ENCODE results near the gene SLC37A1. TPM values are rescaled to one million over a fixed set of nuclear protein-coding genes. Genes with fewer than 3 reads are reported as not detected.

Gene SLC37A1
- total RNA-seq, 2 donors from 2014 or later = 2.0 to 5.0 TPM

DNA sequence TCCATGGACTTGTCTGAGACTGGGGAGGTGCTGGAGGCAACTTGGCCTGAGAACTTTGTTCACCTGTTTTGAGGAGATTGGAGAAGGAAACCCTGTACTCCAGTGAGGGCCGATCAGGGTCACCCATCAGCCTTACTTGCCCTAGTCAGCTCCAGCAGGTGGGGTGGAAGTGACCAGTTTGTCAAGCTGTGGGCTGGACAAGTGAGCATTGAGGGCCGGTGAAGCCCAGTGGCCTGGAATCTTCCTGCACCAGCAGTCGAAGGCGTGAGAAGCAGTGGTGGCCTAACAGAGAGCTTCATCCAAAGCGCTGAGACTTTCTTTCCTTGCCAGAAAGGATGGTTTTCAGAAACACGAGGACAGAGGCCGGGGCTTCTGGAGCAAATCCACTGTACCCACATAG is 9.6 kb downstream of the SLC37A1 start:
- TF ChIP-seq, protein P1, sequence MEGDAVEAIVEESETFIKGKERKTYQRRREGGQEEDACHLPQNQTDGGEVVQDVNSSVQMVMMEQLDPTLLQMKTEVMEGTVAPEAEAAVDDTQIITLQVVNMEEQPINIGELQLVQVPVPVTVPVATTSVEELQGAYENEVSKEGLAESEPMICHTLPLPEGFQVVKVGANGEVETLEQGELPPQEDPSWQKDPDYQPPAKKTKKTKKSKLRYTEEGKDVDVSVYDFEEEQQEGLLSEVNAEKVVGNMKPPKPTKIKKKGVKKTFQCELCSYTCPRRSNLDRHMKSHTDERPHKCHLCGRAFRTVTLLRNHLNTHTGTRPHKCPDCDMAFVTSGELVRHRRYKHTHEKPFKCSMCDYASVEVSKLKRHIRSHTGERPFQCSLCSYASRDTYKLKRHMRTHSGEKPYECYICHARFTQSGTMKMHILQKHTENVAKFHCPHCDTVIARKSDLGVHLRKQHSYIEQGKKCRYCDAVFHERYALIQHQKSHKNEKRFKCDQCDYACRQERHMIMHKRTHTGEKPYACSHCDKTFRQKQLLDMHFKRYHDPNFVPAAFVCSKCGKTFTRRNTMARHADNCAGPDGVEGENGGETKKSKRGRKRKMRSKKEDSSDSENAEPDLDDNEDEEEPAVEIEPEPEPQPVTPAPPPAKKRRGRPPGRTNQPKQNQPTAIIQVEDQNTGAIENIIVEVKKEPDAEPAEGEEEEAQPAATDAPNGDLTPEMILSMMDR (IDR thresholded peaks at IDR 0.05) = no peak
- no peak overlapping the region for H3K4me3 ChIP-seq
- H3K9me3 ChIP-seq = no peaks in the 10 kb centered on the region
- peaks cover 10% of the 10 kb centered on the region for H3K36me3 ChIP-seq
- H3K27me3 ChIP-seq = no peaks in the 10 kb centered on the region
- H3K4me1 ChIP-seq = peaks cover 0 to 33% of the 10 kb centered on the region in 2 donors
- DNase-seq (ENCODE audit: low spot score) = no peak
- H3K27ac ChIP-seq = no peak overlapping the region

DNA sequence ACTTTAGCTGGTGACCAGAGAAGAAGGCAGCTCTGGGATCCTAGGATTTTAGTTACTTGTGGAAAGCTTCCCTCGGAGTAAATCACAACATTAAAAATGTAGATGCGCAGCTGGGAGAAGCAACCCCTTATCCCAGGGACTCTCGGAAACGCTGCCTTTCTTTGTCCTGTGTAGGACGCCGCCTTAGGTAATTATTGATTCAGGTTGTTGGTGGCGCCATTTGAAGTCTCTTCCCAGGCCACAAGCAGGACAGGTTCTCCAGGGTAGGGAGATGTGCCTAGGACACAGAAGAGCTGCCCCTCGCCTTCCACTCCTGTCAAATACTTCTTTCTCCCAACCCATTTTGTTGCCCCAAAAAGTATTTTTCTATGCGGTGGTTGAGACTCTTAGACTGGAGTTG is 10.3 kb downstream of the SLC37A1 start:
- no peaks in the 10 kb centered on the region for H3K27me3 ChIP-seq
- TF ChIP-seq, protein P1 (IDR thresholded peaks at IDR 0.05) = no peak
- H3K4me3 ChIP-seq = no peak overlapping the region
- peaks cover 0 to 33% of the 10 kb centered on the region in 2 donors for H3K4me1 ChIP-seq
- no peak for DNase-seq (ENCODE audit: low spot score)
- peaks cover 8% of the 10 kb centered on the region for H3K36me3 ChIP-seq
- no peaks in the 10 kb centered on the region for H3K9me3 ChIP-seq
- peak overlapping the region; percentile 70 to 74 for H3K27ac ChIP-seq

DNA sequence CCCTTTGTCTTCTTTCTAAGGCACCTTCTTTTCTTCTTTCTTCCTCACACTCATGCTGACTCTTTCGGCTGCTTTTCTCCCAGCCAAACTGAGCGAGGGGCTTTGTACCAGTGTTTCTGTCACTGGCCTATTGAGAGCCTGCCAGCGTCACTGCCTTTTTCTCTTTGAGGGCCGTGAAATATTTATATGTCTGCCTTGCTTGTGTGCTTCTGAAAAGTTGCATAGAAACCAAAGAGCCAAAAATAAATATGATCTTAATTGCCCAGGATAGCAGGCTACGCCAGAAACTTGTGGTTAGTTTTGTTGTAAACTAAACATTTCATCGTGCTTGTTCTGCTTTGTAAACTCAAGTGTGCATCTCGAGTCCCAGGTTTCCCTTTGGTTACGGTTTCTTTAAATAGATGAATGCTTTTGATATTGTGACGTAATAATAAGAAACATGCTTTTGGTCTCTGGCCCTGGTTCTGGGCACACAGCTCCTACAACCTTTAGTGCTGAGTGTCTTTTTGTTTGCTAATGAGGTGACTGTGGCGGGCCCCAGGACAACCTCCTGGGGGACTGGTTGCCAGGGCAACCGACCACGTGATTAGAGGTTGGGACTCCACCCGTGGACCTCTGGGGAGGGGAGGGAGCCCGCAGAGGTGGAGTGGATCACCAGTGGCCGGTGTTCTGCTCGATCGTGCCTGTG is 10.8 kb downstream of the SLC37A1 start:
- no peaks in the 10 kb centered on the region for H3K27me3 ChIP-seq
- peaks cover 3% of the 10 kb centered on the region for H3K36me3 ChIP-seq
- peak; percentile 74 for DNase-seq (ENCODE audit: low spot score)
- H3K27ac ChIP-seq = peak overlapping the region; percentile 70 to 74
- H3K9me3 ChIP-seq = no peaks in the 10 kb centered on the region
- peak overlapping the region in 1 of 2 donors; percentile 32 for H3K4me3 ChIP-seq
- TF ChIP-seq, protein P1 (IDR thresholded peaks at IDR 0.05) = no peak
- peaks cover 0 to 33% of the 10 kb centered on the region in 2 donors for H3K4me1 ChIP-seq

DNA sequence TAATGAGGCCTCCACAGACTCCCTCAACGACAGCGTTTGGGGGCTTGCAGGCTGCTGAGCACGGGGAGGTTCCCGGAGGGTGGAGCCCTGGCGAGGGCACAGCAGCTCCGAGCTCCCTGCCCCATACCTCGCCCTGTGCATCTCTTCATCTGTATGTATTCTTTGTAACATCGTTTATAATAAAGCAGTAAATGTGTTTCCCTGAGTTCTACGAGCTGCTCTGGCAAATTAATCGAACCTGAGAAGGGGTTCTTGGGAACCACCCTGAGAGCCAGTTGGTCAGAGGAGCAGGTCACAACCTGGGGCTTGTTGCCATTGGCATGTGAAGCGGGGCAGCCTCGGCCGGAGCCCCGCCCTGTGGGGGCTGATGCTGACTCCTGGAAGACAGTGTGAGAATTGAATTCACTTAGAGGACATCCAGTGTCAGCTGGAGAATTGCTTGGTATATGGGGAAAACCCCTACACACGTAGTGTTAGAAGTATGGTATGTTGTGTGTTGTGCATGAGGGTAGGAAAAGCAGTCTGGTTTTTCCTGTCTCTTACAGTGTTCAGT is 11.5 kb downstream of the SLC37A1 start:
- Histone ChIP-seq H3K36me3 (no peaks in the 10 kb centered on the region), H3K4me1 (peaks cover 0 to 33% of the 10 kb centered on the region in 2 donors)

DNA sequence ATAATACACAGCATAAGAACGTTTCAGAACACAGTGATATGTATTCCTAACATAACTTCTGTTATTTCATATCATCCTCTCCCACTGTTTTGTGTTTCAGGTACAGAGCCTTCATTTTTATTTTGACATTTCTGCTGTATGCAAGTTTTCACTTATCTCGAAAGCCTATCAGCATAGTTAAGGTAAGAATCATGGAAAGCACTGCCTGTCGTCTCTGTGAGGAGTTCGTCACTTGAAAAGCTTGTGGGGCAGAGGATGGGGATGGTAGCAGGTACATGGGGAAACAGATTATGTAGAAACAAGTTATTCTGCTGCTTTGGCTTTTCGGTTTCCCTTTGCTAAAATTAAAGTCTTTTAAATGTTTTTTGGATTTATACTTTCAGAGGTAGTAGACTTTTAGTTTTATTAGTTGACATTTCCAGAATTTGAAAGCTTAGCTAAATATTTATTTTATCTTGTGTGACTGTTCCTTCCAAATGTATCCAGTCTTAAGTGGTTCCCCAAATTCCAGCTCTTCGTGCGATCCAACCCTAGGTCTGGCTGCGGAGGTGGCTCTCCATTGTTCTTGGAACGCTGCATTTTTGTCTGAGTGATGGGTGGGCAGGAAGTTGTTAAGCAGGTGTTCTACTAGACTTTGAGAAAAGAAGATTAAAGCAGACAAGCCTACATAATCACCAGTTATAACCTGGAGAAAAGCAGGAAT is 12.2 kb downstream of the SLC37A1 start:
- Histone ChIP-seq H3K36me3 (no peaks in the 10 kb centered on the region), H3K4me3 (no peak overlapping the region), H3K4me1 (peaks cover 0 to 33% of the 10 kb centered on the region in 2 donors), H3K27ac (no peak overlapping the region), H3K9me3 (no peaks in the 10 kb centered on the region), H3K27me3 (no peaks in the 10 kb centered on the region)
- DNase-seq (ENCODE audit: low spot score) = no peak
- TF ChIP-seq, protein P1 (IDR thresholded peaks at IDR 0.05) = no peak

More for the DNA sequence above, 11.5 kb downstream of the SLC37A1 start:
- Histone ChIP-seq H3K27me3 (no peaks in the 10 kb centered on the region), H3K4me3 (peak overlapping the region in 1 of 2 donors; percentile 32), H3K9me3 (no peaks in the 10 kb centered on the region), H3K27ac (peak overlapping the region; percentile 70 to 74)
- no peak for DNase-seq (ENCODE audit: low spot score)
- TF ChIP-seq, protein P1 (IDR thresholded peaks at IDR 0.05) = no peak

Data from right atrium auricular region (tissue), 2 donors.